Measurements from ENCODE around the gene OGDH.
"Not testable (repeated sequence)": the region's sequence is repeated elsewhere in the genome, so short reads cannot be mapped to it uniquely, and the experiment has no call there.

The OGDH gene

GRCh38 chr7:44709011-44709915, 102.8 kb downstream of the OGDH start:
- no peak for DNase-seq

GRCh38 chr7:44709945-44710596, 103.6 kb downstream of the OGDH start:
- no peak for DNase-seq

- no peak for DNase-seq
Measured at GRCh38 chr7:44711528-44711927, 105.1 kb downstream of the OGDH start.

- DNase-seq = no peak
Measured at GRCh38 chr7:44712012-44712411, 105.6 kb downstream of the OGDH start.

- no peak for DNase-seq
Measured at GRCh38 chr7:44713141-44713540, 106.7 kb downstream of the OGDH start.

GRCh38 chr7:44713680-44714335, 107.4 kb downstream of the OGDH start:
- no peak for DNase-seq

- DNase-seq = no peak
Measured at GRCh38 chr7:44716205-44716604, 109.8 kb downstream of the OGDH start.

- DNase-seq = no peak
Measured at GRCh38 chr7:44720301-44720700, 113.9 kb downstream of the OGDH start.

- DNase-seq = no peak
Measured at GRCh38 chr7:44724276-44724675, 117.8 kb downstream of the OGDH start.

GRCh38 chr7:44726250-44726649, 119.8 kb downstream of the OGDH start:
- not testable (repeated sequence) for DNase-seq

GRCh38 chr7:44727158-44727936, 120.9 kb downstream of the OGDH start:
- DNase-seq = no peak

GRCh38 chr7:44727937-44728262, 121.5 kb downstream of the OGDH start:
- no peak for DNase-seq

GRCh38 chr7:44729949-44730590, 123.6 kb downstream of the OGDH start:
- DNase-seq = no peak

- DNase-seq = not testable (repeated sequence)
Measured at GRCh38 chr7:44732971-44733370, 126.5 kb downstream of the OGDH start.

- DNase-seq = no peak
Measured at GRCh38 chr7:44733708-44734481, 127.5 kb downstream of the OGDH start.

- peak; percentile 53 for DNase-seq
Measured at GRCh38 chr7:44735403-44736165, 129.2 kb downstream of the OGDH start.

GRCh38 chr7:44736896-44737295, 130.5 kb downstream of the OGDH start:
- no peak for DNase-seq

GRCh38 chr7:44738051-44738723, 131.8 kb downstream of the OGDH start:
- no peak for DNase-seq

GRCh38 chr7:44738876-44739665, 132.6 kb downstream of the OGDH start:
- no peak for DNase-seq

Data from stimulated activated CD4-positive, alpha-beta T cell treated with anti-CD3 and anti-CD28 coated beads, Interleukin-1b, Interleukin-23, amount 100 ng/mL, for 48 hours (primary cell).